ENCODE measurements around the gene LBR. TPM values are rescaled to one million over a fixed set of nuclear protein-coding genes. Genes with fewer than 3 reads are reported as not detected.

LBR gene
- 10 to 100 TPM; 33.1 to 46.7 (median 36.8) TPM for total RNA-seq

- no peaks in the 10 kb centered on the region for H3K9me3 ChIP-seq
- 0 to 2% methylated on average over 13 to 32 of the region's 94 CpGs for WGBS, 2 donors
- peak within 1 kb of the TSS; percentile 80 to 88 (median 80) for H3K27ac ChIP-seq
- H3K27me3 ChIP-seq = no peaks in the 10 kb centered on the region
- TF ChIP-seq POLR2A (IDR thresholded peaks at IDR 0.05) (peak in 1 of 2 donors; percentile 47), CTCF (IDR thresholded peaks at IDR 0.05) (no peak)
- H3K4me3 ChIP-seq (replicated peaks in 1 of 3) = peak within 1 kb of the TSS; percentile 88 to 98 (median 96)
- H3K36me3 ChIP-seq = peaks cover 0 to 3% of the 10 kb centered on the region in 2 donors
- peaks cover 11 to 27% of the 10 kb centered on the region in 2 donors for H3K4me1 ChIP-seq
- intact Hi-C loops (cut with DNase I) = no loop called here
- DNase-seq = peak; percentile 27 to 43
Measured at GRCh38 chr1:225427235-225428067, at the start of gene LBR. TSS of gene LBR (minus strand) at chr1:225428038. CDS start at chr1:225424075, 3,963 bp downstream.

GRCh38 chr1:225477296-225477911, 49.6 kb upstream of the LBR start:
- TF ChIP-seq CTCF (IDR thresholded peaks at IDR 0.05) (no peak), POLR2A (IDR thresholded peaks at IDR 0.05) (no peak)

GRCh38 chr1:225476538-225476988, 48.7 kb upstream of the LBR start:
- H3K27ac ChIP-seq = no peak overlapping the region
- 86 to 87% methylated on average over 5 of the region's 5 CpGs for WGBS, 2 donors
- no peaks in the 10 kb centered on the region for H3K27me3 ChIP-seq
- no peak overlapping the region for H3K4me3 ChIP-seq (replicated peaks in 1 of 3)
- intact Hi-C loops (cut with DNase I) = loop anchor here (5.0 to 10.0 kb wide), 2 partner anchors 296 to 368 kb away; no protein-coding TSS in a partner anchor
- no peaks in the 10 kb centered on the region for H3K9me3 ChIP-seq
- TF ChIP-seq POLR2A (IDR thresholded peaks at IDR 0.05) (no peak), CTCF (IDR thresholded peaks at IDR 0.05) (no peak)
- H3K36me3 ChIP-seq = no peaks in the 10 kb centered on the region
- no peak for DNase-seq
- peaks cover 0 to 3% of the 10 kb centered on the region in 2 donors for H3K4me1 ChIP-seq

More at GRCh38 chr1:225477296-225477911, 49.6 kb upstream of the LBR start:
- H3K9me3 ChIP-seq = no peaks in the 10 kb centered on the region
- no peaks in the 10 kb centered on the region for H3K27me3 ChIP-seq
- no peak for DNase-seq
- H3K36me3 ChIP-seq = no peaks in the 10 kb centered on the region
- 94% methylated on average over 6 of the region's 6 CpGs for WGBS, 2 donors
- H3K27ac ChIP-seq = no peak overlapping the region
- H3K4me1 ChIP-seq = peaks cover 0 to 3% of the 10 kb centered on the region in 2 donors
- H3K4me3 ChIP-seq (replicated peaks in 1 of 3) = no peak overlapping the region
- intact Hi-C loops (cut with DNase I) = loop anchor here (5.0 to 10.0 kb wide), 2 partner anchors 295 to 367 kb away; no protein-coding TSS in a partner anchor

GRCh38 chr1:225476100-225476511, 48.3 kb upstream of the LBR start:
- DNase-seq = no peak
- intact Hi-C loops (cut with DNase I) = loop anchor here (5.0 to 10.0 kb wide), 2 partner anchors 296 to 369 kb away; no protein-coding TSS in a partner anchor
- no peaks in the 10 kb centered on the region for H3K27me3 ChIP-seq

More at GRCh38 chr1:225476100-225476511, 48.3 kb upstream of the LBR start:
- Histone ChIP-seq H3K4me1 (peaks cover 0 to 3% of the 10 kb centered on the region in 2 donors), H3K9me3 (no peaks in the 10 kb centered on the region), H3K27ac (no peak overlapping the region), H3K36me3 (no peaks in the 10 kb centered on the region), H3K4me3 (replicated peaks in 1 of 3) (no peak overlapping the region)
- TF ChIP-seq POLR2A (IDR thresholded peaks at IDR 0.05) = no peak
- TF ChIP-seq CTCF (IDR thresholded peaks at IDR 0.05) = no peak
- WGBS, 2 donors = 84 to 86% methylated on average over 7 of the region's 7 CpGs

All from thyroid gland (tissue), 4 donors.